NB4 (cell line): ENCODE measurements around the gene NEK3.
A peak's percentile ranks its signal among the peaks of the same experiment; 100 is the strongest.
"Not testable (repeated sequence)": the region's sequence is repeated elsewhere in the genome, so short reads cannot be mapped to it uniquely, and the experiment has no call there.

ENCODE experiments used
- DNase-seq: peaks from one replicate; pipeline ENCODE4 v3.0.0; 2010; ENCODE audit warnings: low read depth
- H3K4me3 ChIP-seq: one replicate; pipeline ENCODE4 v1.5.1; 2011; ENCODE audit warnings: mild to moderate bottlenecking, low read depth, low read length, moderate library complexity
- MYC ChIP-seq: IDR thresholded peaks from 2 replicates; pipeline ENCODE4 v1.6.1; 2011; ENCODE audit warnings: low read depth, low read length
- POLR2A ChIP-seq: IDR thresholded peaks from 2 replicates; pipeline ENCODE4 v1.6.1; 2011; ENCODE audit warnings: mild to moderate bottlenecking; ENCODE audit not compliant: insufficient read length; ENCODE audit errors: extremely low read depth
- TF ChIP-seq, protein P1 (sequence below): IDR thresholded peaks from 2 replicates; pipeline ENCODE4 v1.6.1; 2011; ENCODE audit warnings: low read depth, low read length
- TF ChIP-seq, protein P2 (sequence below): IDR thresholded peaks from one replicate; pipeline ENCODE4 v1.5.1; 2012; ENCODE audit warnings: low read depth, low read length

The NEK3 gene, protein sequence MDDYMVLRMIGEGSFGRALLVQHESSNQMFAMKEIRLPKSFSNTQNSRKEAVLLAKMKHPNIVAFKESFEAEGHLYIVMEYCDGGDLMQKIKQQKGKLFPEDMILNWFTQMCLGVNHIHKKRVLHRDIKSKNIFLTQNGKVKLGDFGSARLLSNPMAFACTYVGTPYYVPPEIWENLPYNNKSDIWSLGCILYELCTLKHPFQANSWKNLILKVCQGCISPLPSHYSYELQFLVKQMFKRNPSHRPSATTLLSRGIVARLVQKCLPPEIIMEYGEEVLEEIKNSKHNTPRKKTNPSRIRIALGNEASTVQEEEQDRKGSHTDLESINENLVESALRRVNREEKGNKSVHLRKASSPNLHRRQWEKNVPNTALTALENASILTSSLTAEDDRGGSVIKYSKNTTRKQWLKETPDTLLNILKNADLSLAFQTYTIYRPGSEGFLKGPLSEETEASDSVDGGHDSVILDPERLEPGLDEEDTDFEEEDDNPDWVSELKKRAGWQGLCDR

DNA sequence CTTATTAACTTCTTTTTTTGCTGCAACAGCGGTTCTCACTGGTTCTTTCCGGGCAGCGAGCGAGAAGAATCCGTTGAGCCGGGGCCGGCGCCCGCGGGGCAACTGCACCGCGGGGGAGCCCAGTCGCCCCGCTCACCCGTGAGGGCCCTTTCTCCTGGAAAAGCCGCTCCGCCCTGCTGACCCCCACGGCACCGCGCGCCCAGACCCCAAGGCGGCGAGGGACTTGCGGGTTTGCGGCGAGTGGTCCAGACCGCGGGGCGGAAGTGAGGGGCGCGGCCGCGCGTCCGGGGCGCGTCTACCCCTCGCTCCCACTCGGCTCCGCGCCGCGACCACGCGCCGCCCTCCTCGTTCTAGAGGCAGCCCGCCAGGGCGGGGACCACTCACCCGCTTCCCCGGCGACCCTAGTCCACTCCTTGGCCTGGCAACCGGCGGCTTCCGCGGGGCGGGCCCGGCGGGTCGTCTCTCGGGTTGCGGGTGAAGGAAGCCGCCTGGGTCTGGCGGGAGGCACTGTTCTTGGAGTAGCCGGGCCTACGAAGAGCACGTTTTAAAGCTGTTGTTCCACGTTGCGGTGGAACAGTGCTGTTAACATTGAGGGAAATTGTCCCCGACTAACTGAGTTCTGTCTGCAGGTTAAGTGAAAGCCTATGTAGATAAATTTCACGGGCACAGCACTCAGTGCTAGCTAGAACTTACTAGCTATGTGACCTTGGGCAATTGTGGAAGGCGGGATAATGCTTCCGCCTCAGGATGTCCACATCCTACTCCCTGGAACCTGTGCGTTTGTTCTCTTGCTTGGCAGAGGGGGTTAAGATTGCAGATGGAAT is at the start of gene NEK3:
NEK3 (minus strand) TSS at position 439 of the 824 bp plus-strand sequence. CDS start 3,406 bp downstream, outside the sequence.
- H3K4me3 ChIP-seq: peak within 1 kb of the TSS; percentile 68
- TF ChIP-seq, protein P1, sequence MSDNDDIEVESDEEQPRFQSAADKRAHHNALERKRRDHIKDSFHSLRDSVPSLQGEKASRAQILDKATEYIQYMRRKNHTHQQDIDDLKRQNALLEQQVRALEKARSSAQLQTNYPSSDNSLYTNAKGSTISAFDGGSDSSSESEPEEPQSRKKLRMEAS: peak; percentile 97
- TF ChIP-seq, protein P2, sequence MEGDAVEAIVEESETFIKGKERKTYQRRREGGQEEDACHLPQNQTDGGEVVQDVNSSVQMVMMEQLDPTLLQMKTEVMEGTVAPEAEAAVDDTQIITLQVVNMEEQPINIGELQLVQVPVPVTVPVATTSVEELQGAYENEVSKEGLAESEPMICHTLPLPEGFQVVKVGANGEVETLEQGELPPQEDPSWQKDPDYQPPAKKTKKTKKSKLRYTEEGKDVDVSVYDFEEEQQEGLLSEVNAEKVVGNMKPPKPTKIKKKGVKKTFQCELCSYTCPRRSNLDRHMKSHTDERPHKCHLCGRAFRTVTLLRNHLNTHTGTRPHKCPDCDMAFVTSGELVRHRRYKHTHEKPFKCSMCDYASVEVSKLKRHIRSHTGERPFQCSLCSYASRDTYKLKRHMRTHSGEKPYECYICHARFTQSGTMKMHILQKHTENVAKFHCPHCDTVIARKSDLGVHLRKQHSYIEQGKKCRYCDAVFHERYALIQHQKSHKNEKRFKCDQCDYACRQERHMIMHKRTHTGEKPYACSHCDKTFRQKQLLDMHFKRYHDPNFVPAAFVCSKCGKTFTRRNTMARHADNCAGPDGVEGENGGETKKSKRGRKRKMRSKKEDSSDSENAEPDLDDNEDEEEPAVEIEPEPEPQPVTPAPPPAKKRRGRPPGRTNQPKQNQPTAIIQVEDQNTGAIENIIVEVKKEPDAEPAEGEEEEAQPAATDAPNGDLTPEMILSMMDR: no peak
- peak; percentile 80 for TF ChIP-seq POLR2A
- TF ChIP-seq MYC: peak; percentile 91
- peak; percentile 86 for DNase-seq

DNA sequence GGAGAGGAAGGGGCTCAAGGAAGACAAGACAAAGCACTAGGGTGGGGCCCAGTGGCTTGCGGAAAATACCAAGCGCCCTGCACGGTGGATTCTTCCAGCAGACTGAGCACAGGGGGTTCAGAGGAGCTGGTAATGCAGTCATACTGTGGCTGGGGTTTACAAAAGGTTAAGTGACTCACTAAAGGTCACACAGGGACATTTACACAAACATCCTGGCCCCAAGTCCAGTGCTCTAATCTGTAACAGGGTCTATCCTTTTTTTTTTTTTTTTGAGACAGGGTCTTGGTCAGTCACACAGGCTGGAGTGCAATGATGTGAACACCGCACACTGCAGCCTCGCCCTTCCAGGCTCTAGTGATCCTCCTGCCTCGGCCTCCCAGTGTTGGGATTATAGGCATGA is 49.0 kb upstream of the NEK3 start:
- not testable (repeated sequence) for H3K4me3 ChIP-seq, DNase-seq

DNA sequence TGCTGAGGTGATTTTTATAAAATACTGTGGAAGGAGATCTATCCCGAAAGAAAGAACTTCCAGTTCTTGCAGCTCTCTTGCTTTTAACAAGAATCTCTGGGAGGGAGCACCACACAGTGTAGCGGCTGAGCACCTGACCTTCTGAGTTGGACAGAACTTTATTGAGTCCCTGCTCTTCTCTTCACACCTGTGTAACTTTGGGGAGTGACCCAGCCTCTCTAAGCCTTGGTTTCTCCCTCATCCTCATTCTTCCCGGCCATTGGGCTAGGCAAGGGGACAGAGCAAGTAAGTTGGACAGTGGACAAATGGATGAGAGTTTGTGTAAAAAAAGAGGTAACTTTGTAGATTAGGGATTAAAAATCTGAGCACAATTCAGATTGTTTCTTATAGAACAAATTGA is 48.5 kb upstream of the NEK3 start:
- not testable (repeated sequence) for H3K4me3 ChIP-seq, DNase-seq

DNA sequence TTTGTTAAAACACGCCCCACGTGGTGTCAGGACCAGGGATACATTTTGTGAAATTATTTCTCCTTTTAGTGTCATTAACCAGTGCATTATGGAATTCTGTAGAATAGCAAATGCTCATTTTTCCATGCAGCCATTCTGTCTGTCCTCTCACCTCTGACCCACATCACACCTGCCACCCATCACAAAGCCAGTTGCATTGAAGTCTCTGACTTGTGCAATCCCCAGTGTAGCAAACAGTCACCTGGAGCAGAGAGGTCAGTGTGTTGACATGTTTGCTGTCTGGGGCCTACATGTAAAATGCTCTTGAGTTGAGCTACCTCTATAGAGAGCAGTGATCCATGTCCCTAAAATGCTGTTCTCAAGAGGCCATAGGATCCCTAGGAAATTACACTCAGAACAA is 47.9 kb upstream of the NEK3 start:
- H3K4me3 ChIP-seq, DNase-seq: not testable (repeated sequence)

DNA sequence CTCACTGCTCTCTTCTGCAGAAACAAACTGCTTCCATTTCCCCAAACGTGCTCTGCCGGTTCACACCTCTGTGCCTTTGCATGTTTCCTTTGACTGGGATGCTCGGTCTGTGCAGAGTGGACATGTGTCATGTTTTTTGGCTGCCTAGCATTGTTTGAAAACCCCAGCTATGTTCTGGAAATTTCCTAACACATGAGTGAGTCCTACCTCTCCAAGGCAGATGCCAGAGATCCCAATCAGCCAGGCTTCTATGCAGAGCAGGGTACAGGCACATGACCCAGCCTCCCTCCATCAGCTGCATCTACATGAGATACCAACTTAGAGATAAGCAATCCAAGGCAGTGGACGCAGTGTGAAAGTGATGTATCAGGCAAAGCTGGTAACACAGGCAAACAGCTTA is 45.1 kb upstream of the NEK3 start:
- not testable (repeated sequence) for H3K4me3 ChIP-seq, DNase-seq

DNA sequence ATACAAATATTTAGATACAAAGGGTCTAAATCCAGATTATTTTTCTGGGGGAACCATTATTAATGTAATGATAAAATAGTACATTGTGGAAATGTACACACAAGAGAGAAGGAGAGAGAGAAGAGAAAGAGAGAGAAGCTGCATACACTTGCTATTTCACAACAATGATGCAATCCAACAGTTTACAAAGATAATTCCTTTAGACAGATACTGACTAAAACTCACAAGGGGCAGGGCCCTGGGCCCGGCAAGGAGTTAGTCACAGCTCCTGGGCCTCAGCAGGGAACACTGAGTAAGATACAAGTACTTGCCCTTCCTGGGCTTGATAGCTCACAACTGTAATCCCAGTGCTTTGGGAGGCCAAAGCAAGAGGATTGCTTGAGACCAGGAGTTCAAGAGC is 44.5 kb upstream of the NEK3 start:
- H3K4me3 ChIP-seq: not testable (repeated sequence)
- peak; percentile 92 for DNase-seq

DNA sequence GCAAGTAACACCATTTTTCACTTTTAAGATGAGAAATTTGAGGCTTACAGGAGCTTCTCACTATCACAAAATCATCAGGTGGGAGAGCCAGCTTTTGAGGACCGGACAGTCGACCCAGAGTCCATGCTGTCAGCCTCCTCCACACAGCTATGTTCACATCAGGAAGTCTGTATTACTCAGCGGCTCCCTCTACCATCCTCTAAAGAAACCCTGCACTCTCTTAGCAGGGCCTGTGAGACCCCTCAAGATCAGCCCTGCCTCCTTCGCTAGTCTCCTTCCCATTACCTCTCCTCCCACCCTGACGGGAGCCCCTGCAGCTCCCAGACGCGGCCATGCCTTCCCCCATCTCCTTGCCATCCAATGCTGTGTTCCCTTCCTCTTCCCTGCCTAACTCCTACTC is 43.1 kb upstream of the NEK3 start:
- H3K4me3 ChIP-seq: not testable (repeated sequence)

DNA sequence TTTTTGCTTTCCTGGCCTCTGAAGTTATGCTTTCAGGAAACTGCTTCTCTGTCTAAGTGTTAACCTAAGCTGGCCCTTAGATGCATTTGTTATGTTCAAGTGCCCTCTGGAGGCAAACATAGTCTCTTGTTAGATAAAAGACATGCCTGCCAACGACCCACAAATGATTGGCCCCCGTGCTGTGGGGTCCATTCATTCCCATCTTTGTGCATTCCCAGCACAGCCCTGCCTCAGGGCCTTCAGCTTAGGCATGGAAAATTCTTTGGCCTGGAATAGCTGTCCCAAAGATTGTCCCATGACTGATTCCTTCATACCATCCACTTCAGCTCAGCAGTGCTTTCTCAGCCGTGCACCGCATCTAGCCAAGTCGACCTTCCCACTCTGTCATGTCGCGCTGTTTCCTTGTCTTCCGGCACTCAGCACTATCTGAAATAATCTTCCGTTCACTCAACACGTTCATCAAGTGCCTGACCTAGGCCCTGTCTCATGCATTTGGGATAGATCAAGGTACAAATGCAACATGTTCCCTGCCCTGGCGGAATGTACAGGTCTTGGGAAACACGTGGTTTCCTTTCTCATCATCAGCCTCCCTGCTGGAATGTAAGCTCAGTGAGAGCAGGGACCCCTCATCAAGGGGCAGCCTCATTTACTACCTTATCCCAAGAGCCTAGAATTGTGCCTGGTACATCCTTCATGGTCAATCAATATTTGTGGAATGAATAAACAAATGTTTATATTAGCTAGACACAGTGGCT is 42.2 kb upstream of the NEK3 start:
- TF ChIP-seq, protein P2: peak; percentile 36
- TF ChIP-seq, protein P1: 0 out of 2 replicates have a peak, but pooled peaks have one; percentile 37
- not testable (repeated sequence) for H3K4me3 ChIP-seq
- peak; percentile 77 for DNase-seq

More for the DNA sequence above, 43.1 kb upstream of the NEK3 start:
- peak; percentile 47 for DNase-seq

DNA sequence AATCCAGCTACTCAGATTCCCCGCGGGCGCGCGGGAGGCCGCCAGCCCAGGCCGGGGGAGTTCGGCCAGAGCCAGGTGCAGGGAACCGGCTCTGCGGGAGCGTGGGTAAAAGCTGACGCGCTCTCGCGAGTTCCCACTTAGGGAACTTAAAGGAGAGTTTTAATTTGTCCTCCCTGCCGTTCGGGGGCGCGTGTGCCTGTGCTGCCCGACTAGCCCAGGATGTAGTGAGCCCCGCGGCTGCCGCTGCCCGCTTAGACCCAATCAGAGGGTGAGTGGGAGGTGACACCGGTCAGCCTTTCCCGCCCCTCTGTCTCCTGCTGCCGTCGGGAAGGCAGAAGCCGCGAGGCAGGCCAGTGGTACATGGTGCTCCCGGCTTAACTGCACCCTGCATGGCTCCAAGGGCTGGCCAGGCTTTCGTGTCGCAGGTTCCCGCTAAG is 36.0 kb upstream of the NEK3 start:
- no peak overlapping the region for H3K4me3 ChIP-seq
- TF ChIP-seq, protein P2: no peak
- TF ChIP-seq, protein P1: no peak
- no peak for TF ChIP-seq POLR2A
- no peak for TF ChIP-seq MYC
- no peak for DNase-seq
